HG02571 (cell line): ENCODE measurements around the gene LRP6.
"Not testable (repeated sequence)": the region's sequence is repeated elsewhere in the genome, so short reads cannot be mapped to it uniquely, and the experiment has no call there.

Source experiments
- ATAC-seq: cut with Tn5 transposase; IDR thresholded peaks from one replicate; pipeline ENCODE4 v1.9.1; 2021; ENCODE audit warnings: mild to moderate bottlenecking, moderate library complexity; ENCODE audit not compliant: unreplicated experiment

LRP6 gene

GRCh38 chr12:12182703-12183365 lies 84.0 kb downstream of the LRP6 start:
- no peak for ATAC-seq

GRCh38 chr12:12181511-12181910 lies 85.3 kb downstream of the LRP6 start:
- ATAC-seq, result no peak

- no peak for ATAC-seq
These were observed 86.3 kb downstream of the LRP6 start for GRCh38 chr12:12180575-12180974.

- ATAC-seq, result no peak
These were observed 86.7 kb downstream of the LRP6 start for GRCh38 chr12:12180136-12180535.

- no peak for ATAC-seq
These were observed 88.3 kb downstream of the LRP6 start for GRCh38 chr12:12178559-12178958.

- no peak for ATAC-seq
These were observed 90.4 kb downstream of the LRP6 start for GRCh38 chr12:12176402-12176801.

- no peak for ATAC-seq
These were observed 94.8 kb downstream of the LRP6 start for GRCh38 chr12:12171991-12172511.

- ATAC-seq, result no peak
These were observed 99.0 kb downstream of the LRP6 start for GRCh38 chr12:12167847-12168246.

- no peak for ATAC-seq
These were observed 100.1 kb downstream of the LRP6 start for GRCh38 chr12:12166751-12167150.

GRCh38 chr12:12159988-12160387 lies 106.9 kb downstream of the LRP6 start:
- no peak for ATAC-seq

- ATAC-seq, result no peak
These were observed 108.0 kb downstream of the LRP6 start for GRCh38 chr12:12158858-12159257.

- ATAC-seq, result no peak
These were observed 109.4 kb downstream of the LRP6 start for GRCh38 chr12:12157424-12157823.

- no peak for ATAC-seq
These were observed 110.0 kb downstream of the LRP6 start for GRCh38 chr12:12156828-12157227.

- ATAC-seq, result no peak
These were observed 110.7 kb downstream of the LRP6 start for GRCh38 chr12:12156116-12156515.

GRCh38 chr12:12153596-12153995 lies 113.2 kb downstream of the LRP6 start:
- no peak for ATAC-seq

- no peak for ATAC-seq
These were observed 119.7 kb downstream of the LRP6 start for GRCh38 chr12:12147111-12147510.

- not testable (repeated sequence) for ATAC-seq
These were observed 122.3 kb downstream of the LRP6 start for GRCh38 chr12:12144531-12144930.

- ATAC-seq, result no peak
These were observed 125.8 kb downstream of the LRP6 start for GRCh38 chr12:12141000-12141399.

GRCh38 chr12:12138203-12139154 lies 128.4 kb downstream of the LRP6 start:
- no peak for ATAC-seq

- ATAC-seq, result no peak
These were observed 133.1 kb downstream of the LRP6 start for GRCh38 chr12:12133785-12134184.

GRCh38 chr12:12133259-12133658 lies 133.6 kb downstream of the LRP6 start:
- ATAC-seq, result no peak

- no peak for ATAC-seq
These were observed 138.2 kb downstream of the LRP6 start for GRCh38 chr12:12128670-12129069.
